H1 (cell line): Measurements from ENCODE around the gene ZSCAN21. TPM values are rescaled to one million over a fixed set of nuclear protein-coding genes. Genes with fewer than 3 reads are reported as not detected.

Source experiments
- MAFK ChIP-seq: IDR thresholded peaks from 2 replicates; pipeline ENCODE4 v1.6.1; 2012; ENCODE audit warnings: low read depth, mild to moderate bottlenecking, improper control_type of control experiment, low read length
- POU5F1 ChIP-seq: IDR thresholded peaks from 2 replicates; pipeline ENCODE4 v1.6.1; 2011; ENCODE audit warnings: low read depth, mild to moderate bottlenecking, low read length, moderate library complexity
- polyA plus RNA-seq, 7 experiments: library from polyadenylated mRNA; depleted of rRNA in 3 of 7; stranded (reverse) in 5 of 7; unstranded in 2 of 7; fragments of >200 nt in 5 of 7; fragments of 200-250 nt in 2 of 7; gene quantifications; 1 replicate in 5 of 7; 2 replicates in 1 of 7; 4 replicates in 1 of 7; pipeline versions ENCODE4 v1.2.1 to v1.2.3, GENCODE V29; 2011 to 2013; ENCODE audit warnings: missing spikeins in 2 of 7, mixed read lengths in 2 of 7
- total RNA-seq: library from RNA; stranded (reverse); fragmentation: NEBNext Ultra II Directional; extraction: Animal tissue kit (Norgen Biotek cat#: 25700); gene quantifications from 2 replicates; pipeline ENCODE4 v1.2.1, GENCODE V29; 2021
- TF ChIP-seq, protein P1 (sequence below): fragments of 300-600 bp; sonication (generic); IDR thresholded peaks from 2 replicates; pipeline ENCODE4 v1.7.1; 2012; ENCODE audit warnings: low read length, moderate library complexity, mild to moderate bottlenecking, inconsistent platforms; ENCODE audit not compliant: insufficient replicate concordance

ZSCAN21 gene
- total and polyA plus RNA-seq, 2 of the 8 experiments (the other 6 are each of a cell fraction or from before 2014, with no cell fraction given) = 15.4 to 26.1 TPM

GRCh38 chr7:100102950-100103840 is 53.6 kb downstream of the ZSCAN21 start (continued):
- TF ChIP-seq, protein P1, sequence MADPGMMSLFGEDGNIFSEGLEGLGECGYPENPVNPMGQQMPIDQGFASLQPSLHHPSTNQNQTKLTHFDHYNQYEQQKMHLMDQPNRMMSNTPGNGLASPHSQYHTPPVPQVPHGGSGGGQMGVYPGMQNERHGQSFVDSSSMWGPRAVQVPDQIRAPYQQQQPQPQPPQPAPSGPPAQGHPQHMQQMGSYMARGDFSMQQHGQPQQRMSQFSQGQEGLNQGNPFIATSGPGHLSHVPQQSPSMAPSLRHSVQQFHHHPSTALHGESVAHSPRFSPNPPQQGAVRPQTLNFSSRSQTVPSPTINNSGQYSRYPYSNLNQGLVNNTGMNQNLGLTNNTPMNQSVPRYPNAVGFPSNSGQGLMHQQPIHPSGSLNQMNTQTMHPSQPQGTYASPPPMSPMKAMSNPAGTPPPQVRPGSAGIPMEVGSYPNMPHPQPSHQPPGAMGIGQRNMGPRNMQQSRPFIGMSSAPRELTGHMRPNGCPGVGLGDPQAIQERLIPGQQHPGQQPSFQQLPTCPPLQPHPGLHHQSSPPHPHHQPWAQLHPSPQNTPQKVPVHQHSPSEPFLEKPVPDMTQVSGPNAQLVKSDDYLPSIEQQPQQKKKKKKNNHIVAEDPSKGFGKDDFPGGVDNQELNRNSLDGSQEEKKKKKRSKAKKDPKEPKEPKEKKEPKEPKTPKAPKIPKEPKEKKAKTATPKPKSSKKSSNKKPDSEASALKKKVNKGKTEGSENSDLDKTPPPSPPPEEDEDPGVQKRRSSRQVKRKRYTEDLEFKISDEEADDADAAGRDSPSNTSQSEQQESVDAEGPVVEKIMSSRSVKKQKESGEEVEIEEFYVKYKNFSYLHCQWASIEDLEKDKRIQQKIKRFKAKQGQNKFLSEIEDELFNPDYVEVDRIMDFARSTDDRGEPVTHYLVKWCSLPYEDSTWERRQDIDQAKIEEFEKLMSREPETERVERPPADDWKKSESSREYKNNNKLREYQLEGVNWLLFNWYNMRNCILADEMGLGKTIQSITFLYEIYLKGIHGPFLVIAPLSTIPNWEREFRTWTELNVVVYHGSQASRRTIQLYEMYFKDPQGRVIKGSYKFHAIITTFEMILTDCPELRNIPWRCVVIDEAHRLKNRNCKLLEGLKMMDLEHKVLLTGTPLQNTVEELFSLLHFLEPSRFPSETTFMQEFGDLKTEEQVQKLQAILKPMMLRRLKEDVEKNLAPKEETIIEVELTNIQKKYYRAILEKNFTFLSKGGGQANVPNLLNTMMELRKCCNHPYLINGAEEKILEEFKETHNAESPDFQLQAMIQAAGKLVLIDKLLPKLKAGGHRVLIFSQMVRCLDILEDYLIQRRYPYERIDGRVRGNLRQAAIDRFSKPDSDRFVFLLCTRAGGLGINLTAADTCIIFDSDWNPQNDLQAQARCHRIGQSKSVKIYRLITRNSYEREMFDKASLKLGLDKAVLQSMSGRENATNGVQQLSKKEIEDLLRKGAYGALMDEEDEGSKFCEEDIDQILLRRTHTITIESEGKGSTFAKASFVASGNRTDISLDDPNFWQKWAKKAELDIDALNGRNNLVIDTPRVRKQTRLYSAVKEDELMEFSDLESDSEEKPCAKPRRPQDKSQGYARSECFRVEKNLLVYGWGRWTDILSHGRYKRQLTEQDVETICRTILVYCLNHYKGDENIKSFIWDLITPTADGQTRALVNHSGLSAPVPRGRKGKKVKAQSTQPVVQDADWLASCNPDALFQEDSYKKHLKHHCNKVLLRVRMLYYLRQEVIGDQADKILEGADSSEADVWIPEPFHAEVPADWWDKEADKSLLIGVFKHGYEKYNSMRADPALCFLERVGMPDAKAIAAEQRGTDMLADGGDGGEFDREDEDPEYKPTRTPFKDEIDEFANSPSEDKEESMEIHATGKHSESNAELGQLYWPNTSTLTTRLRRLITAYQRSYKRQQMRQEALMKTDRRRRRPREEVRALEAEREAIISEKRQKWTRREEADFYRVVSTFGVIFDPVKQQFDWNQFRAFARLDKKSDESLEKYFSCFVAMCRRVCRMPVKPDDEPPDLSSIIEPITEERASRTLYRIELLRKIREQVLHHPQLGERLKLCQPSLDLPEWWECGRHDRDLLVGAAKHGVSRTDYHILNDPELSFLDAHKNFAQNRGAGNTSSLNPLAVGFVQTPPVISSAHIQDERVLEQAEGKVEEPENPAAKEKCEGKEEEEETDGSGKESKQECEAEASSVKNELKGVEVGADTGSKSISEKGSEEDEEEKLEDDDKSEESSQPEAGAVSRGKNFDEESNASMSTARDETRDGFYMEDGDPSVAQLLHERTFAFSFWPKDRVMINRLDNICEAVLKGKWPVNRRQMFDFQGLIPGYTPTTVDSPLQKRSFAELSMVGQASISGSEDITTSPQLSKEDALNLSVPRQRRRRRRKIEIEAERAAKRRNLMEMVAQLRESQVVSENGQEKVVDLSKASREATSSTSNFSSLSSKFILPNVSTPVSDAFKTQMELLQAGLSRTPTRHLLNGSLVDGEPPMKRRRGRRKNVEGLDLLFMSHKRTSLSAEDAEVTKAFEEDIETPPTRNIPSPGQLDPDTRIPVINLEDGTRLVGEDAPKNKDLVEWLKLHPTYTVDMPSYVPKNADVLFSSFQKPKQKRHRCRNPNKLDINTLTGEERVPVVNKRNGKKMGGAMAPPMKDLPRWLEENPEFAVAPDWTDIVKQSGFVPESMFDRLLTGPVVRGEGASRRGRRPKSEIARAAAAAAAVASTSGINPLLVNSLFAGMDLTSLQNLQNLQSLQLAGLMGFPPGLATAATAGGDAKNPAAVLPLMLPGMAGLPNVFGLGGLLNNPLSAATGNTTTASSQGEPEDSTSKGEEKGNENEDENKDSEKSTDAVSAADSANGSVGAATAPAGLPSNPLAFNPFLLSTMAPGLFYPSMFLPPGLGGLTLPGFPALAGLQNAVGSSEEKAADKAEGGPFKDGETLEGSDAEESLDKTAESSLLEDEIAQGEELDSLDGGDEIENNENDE = no peak
- TF ChIP-seq MAFK (no peak), POU5F1 (no peak)
